Measurements from ENCODE around the gene UCK1. TPM values are rescaled to one million over a fixed set of nuclear protein-coding genes. Genes with fewer than 3 reads are reported as not detected.
"Not testable (repeated sequence)": the region's sequence is repeated elsewhere in the genome, so short reads cannot be mapped to it uniquely, and the experiment has no call there.

UCK1 gene
- total RNA-seq, 2 donors from 2014 or later, result 47.6 to 48.2 TPM

DNA sequence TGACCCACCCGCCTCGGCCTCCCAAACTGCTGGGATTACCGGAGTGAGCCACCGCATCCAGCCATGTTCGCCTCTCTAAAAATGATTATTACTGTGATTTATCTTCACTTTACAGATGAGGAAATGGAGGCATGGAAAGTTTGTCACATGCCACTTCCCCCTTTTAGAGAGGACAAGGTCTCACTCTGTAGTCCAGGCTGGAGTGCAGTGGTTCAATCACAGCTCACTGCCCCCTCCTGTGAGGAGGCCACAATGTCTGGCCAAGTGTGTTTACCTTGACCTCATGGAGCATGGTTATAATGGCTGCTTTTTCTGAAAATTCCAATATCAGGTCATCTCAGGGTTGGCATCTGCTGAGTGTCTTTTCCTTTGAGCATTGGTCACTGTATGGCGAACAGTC is 21.0 kb upstream of the UCK1 start:
- intact Hi-C loops (cut with DNase I), result no loop called here
- no peak overlapping the region for H3K4me3 ChIP-seq

GRCh38 chr9:131550465-131550864 is 19.4 kb upstream of the UCK1 start:
- 57% methylated on average over 8 of the region's 8 CpGs for WGBS
- H3K27ac ChIP-seq; H3K4me3 ChIP-seq; intact Hi-C loops (cut with DNase I); H3K27me3 ChIP-seq (replicated peaks; ENCODE audit: insufficient read depth); H3K4me1 ChIP-seq (replicated peaks); H3K36me3 ChIP-seq; DNase-seq (ENCODE audit: low spot score); H3K9me3 ChIP-seq: not testable (repeated sequence)

More for the DNA sequence above, 21.0 kb upstream of the UCK1 start:
- no peak for DNase-seq (ENCODE audit: low spot score)
- TF ChIP-seq POLR2A (IDR thresholded peaks at IDR 0.05) (no peak), POLR2AphosphoS5 (IDR thresholded peaks at IDR 0.05) (no peak), CTCF (IDR thresholded peaks at IDR 0.05) (no peak)
- H3K27me3 ChIP-seq (replicated peaks; ENCODE audit: insufficient read depth), result no peaks in the 10 kb centered on the region
- H3K9me3 ChIP-seq, result no peaks in the 10 kb centered on the region
- H3K36me3 ChIP-seq, result no peaks in the 10 kb centered on the region
- WGBS, result 97% methylated on average over 6 of the region's 6 CpGs
- H3K27ac ChIP-seq, result no peak overlapping the region
- no peaks in the 10 kb centered on the region for H3K4me1 ChIP-seq (replicated peaks)

DNA sequence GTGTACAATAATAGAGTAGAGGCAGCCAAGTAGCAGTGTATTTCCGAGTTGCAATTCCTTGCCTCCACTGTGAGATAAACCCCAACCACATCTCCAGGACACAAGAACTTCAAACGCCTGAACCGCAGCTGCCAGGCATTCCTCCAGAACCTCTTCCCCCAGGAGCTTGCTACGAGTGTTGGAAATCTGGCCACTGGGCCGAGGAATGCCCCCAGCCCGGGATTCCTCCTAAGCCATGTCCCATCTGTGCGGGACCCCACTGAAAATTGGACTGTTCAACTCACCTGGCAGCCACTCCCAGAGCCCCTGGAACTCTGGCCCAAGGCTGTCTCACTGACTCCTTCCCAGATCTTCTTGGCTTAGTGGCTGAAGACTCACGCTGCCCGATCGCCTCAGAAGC is 18.1 kb upstream of the UCK1 start:
- WGBS, result 97% methylated on average over 10 of the region's 10 CpGs

DNA sequence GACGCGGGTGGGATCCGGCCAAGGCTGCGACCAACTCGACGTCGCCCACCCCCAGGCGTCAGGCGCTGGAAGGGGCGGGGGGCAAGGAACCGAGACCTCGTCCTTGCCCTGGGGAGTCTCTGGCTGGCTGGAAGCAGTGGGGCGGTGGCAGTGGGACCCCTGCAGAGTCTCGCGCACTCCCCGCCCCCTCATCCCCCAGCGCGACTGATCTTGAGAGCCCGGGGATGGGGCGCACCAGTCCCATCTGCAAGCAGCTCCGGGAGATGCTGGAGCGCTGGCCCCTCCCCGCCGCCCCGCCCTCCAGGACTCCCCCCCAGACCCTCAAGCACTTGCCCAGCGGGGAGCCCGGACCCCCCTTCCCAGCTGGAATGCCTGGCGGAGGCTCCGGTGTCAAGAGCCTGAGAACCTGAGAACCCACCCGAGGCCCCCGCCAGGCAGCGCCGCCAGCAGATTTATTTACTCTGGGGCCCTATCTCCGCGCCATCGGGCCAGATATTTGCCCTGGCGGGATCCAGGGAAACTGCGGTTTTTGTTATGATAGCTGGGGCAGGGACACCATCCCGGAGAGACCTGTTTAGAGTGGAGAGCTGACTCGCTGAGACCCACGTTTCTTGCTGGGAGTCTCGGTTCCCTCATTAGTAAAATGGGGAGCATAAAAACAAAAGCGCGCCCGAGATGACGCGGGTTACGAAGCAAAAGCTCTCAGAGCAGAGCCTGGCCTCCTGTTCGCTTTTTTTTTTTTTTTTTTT is 15.4 kb upstream of the UCK1 start:
- WGBS, result 3% methylated on average over 41 of the region's 49 CpGs
- Histone ChIP-seq H3K9me3 (no peaks in the 10 kb centered on the region), H3K27ac (no peak overlapping the region), H3K4me3 (peak overlapping the region; percentile 27 to 41), H3K36me3 (no peaks in the 10 kb centered on the region), H3K4me1 (replicated peaks) (peaks cover 8% of the 10 kb centered on the region), H3K27me3 (replicated peaks; ENCODE audit: insufficient read depth) (no peaks in the 10 kb centered on the region)
- TF ChIP-seq CTCF (IDR thresholded peaks at IDR 0.05) (peak in 2 of 4 experiments; percentile 31 to 32), POLR2AphosphoS5 (IDR thresholded peaks at IDR 0.05) (no peak)
- intact Hi-C loops (cut with DNase I), result no loop called here
- peak; percentile 23 for DNase-seq (ENCODE audit: low spot score)

More for the DNA sequence above, 18.1 kb upstream of the UCK1 start:
- H3K4me3 ChIP-seq; H3K4me1 ChIP-seq (replicated peaks); H3K27me3 ChIP-seq (replicated peaks; ENCODE audit: insufficient read depth); intact Hi-C loops (cut with DNase I); H3K27ac ChIP-seq; H3K9me3 ChIP-seq; H3K36me3 ChIP-seq; DNase-seq (ENCODE audit: low spot score): not testable (repeated sequence)

DNA sequence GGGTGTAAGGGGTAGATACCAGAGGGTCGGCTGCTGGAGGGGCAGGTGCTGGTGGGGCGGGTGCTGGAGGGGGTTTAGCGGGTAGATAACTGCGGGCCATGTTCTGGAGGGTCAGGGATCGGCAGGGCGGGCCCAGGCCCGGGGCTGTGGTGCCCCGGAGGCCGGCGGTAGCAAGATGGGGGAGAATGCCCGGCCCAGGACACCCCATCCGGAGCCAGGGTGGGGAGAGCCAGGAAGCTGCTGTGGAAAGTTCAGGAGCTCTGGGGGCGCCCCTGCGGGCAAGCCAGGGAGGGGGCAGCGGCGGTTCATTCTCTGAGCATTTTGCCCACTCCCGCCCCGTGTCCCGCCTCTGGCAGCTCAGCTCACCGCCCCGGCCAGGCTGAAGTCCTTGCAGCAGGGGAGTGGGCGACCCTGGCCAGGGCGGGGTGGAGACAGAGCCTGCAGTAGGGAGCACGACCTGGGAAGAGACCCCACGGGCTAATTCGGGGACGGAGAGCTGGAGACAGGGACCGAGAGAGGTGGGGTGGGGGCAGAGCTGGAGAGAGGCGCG is 14.8 kb upstream of the UCK1 start:
- WGBS, result 2% methylated on average over 30 of the region's 30 CpGs
- H3K36me3 ChIP-seq, result no peaks in the 10 kb centered on the region

More for the DNA sequence above, 14.8 kb upstream of the UCK1 start:
- TF ChIP-seq POLR2A (IDR thresholded peaks at IDR 0.05), result no peak
- TF ChIP-seq CTCF (IDR thresholded peaks at IDR 0.05), result no peak
- TF ChIP-seq POLR2AphosphoS5 (IDR thresholded peaks at IDR 0.05), result no peak
- no peak for DNase-seq (ENCODE audit: low spot score)
- peak overlapping the region in 1 of 2 donors; percentile 70 for H3K27ac ChIP-seq
- no peaks in the 10 kb centered on the region for H3K27me3 ChIP-seq (replicated peaks; ENCODE audit: insufficient read depth)
- no peaks in the 10 kb centered on the region for H3K9me3 ChIP-seq
- H3K4me3 ChIP-seq, result peak overlapping the region; percentile 27 to 41
- intact Hi-C loops (cut with DNase I), result no loop called here
- H3K4me1 ChIP-seq (replicated peaks), result peaks cover 8% of the 10 kb centered on the region
